Mesendoderm (in vitro differentiated cells): ENCODE measurements around the gene MACROD2.

Experiments used
- DNase-seq: peaks from one replicate; pipeline ENCODE4 v3.0.0; 2013
- H2AK5ac ChIP-seq: 2 replicates; pipeline ENCODE4 v1.6.1; 2013; ENCODE audit warnings: low read length, inconsistent platforms
- H2BK120ac ChIP-seq: 2 replicates; pipeline ENCODE4 v1.6.1; 2013; ENCODE audit warnings: low read depth, mild to moderate bottlenecking, low read length, moderate library complexity, mixed read lengths
- H2BK15ac ChIP-seq: replicated peaks from 2 replicates; pipeline ENCODE4 v1.6.1; 2013; ENCODE audit warnings: low read depth, mild to moderate bottlenecking, moderate library complexity
- H2BK5ac ChIP-seq: 2 replicates; pipeline ENCODE4 v1.6.1; 2013; ENCODE audit warnings: low read length, inconsistent platforms
- H3K18ac ChIP-seq: 2 replicates; pipeline ENCODE4 v1.6.1; 2013; ENCODE audit warnings: mild to moderate bottlenecking, low read length, mixed read lengths
- H3K23ac ChIP-seq: one replicate; pipeline ENCODE4 v1.6.1; 2013; ENCODE audit warnings: low read length
- H3K27ac ChIP-seq: 2 replicates; pipeline ENCODE4 v1.5.1; 2013; ENCODE audit warnings: low read depth, mild to moderate bottlenecking, inconsistent platforms, low read length, moderate library complexity
- H3K27me3 ChIP-seq: 2 replicates; pipeline ENCODE4 v1.6.1; 2013; ENCODE audit warnings: low read length, control low read depth, mild to moderate bottlenecking, inconsistent platforms; ENCODE audit not compliant: insufficient read depth, poor library complexity
- H3K36me3 ChIP-seq: 2 replicates; pipeline ENCODE4 v1.6.1; 2013; ENCODE audit warnings: low read length, inconsistent platforms; ENCODE audit not compliant: control insufficient read depth, insufficient read depth
- H3K4ac ChIP-seq: one replicate; pipeline ENCODE4 v1.6.1; 2013; ENCODE audit warnings: low read depth, mild to moderate bottlenecking, low read length, moderate library complexity
- H3K4me1 ChIP-seq: 2 replicates; pipeline ENCODE4 v1.6.1; 2013; ENCODE audit warnings: low read depth, low read length, inconsistent platforms; ENCODE audit not compliant: control insufficient read depth
- H3K4me2 ChIP-seq: 2 replicates; pipeline ENCODE4 v1.6.1; 2013; ENCODE audit warnings: low read length
- H3K4me3 ChIP-seq: 2 replicates; pipeline ENCODE4 v1.5.1; 2013; ENCODE audit warnings: mild to moderate bottlenecking, low read length
- H3K56ac ChIP-seq: one replicate; pipeline ENCODE4 v1.6.1; 2013; ENCODE audit warnings: low read length
- H3K79me1 ChIP-seq: 2 replicates; pipeline ENCODE4 v1.6.1; 2013; ENCODE audit warnings: low read length, inconsistent platforms
- H3K79me2 ChIP-seq: 2 replicates; pipeline ENCODE4 v1.6.1; 2013; ENCODE audit warnings: mild to moderate bottlenecking, low read length; ENCODE audit not compliant: control insufficient read depth, insufficient read depth
- H3K9ac ChIP-seq: 2 replicates; pipeline ENCODE4 v1.6.1; 2013; ENCODE audit warnings: low read length, inconsistent platforms
- H4K5ac ChIP-seq: one replicate; pipeline ENCODE4 v1.6.1; 2013; ENCODE audit warnings: low read length
- H4K8ac ChIP-seq: one replicate; pipeline ENCODE4 v1.6.1; 2013; ENCODE audit warnings: low read depth, mild to moderate bottlenecking, control low read depth, low read length, moderate library complexity
- WGBS: extraction: QIAGEN DNeasy Blood & Tissue Kit; methylation state at CpG from one replicate; pipeline ENCODE4 v1.1.7; 2013; ENCODE audit warnings: low lambda C conversion rate, missing lambda C conversion rate; ENCODE audit not compliant: insufficient coverage; ENCODE audit errors: extremely low coverage; 5-methylcytosine and 5-hydroxymethylcytosine counted together

Gene MACROD2

DNA sequence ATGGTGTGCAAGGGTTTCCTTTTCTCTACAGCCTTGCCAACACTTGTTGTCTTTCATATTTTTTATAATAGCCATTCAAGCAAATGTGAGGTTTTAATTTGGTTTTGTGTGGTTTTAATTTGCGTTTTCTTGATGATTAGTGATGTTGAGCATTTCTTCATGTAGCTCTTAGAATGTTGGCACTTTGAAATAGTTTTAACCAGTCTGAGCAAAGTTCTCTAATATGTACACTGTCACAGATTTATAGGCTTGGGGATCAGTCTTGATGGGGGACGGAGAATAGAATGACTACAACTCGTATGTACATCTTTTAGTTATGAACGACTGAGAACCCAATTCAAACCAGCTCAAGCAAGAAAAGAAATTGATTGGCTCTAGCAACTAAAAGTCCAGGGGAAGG lies 1574.8 kb downstream of the MACROD2 start:
- Histone ChIP-seq H3K4me1 (no peaks in the 10 kb centered on the region), H3K36me3 (no peaks in the 10 kb centered on the region), H3K27me3 (no peaks in the 10 kb centered on the region), H3K56ac (no peak overlapping the region), H3K23ac (no peak overlapping the region), H3K9ac (no peak overlapping the region), H3K27ac (no peak overlapping the region), H2BK5ac (no peak overlapping the region), H4K8ac (no peak overlapping the region), H3K79me1 (no peaks in the 10 kb centered on the region), H3K4me3 (no peak overlapping the region), H4K5ac (no peak overlapping the region), H3K4me2 (no peak overlapping the region), H2BK120ac (no peak overlapping the region), H3K18ac (no peak overlapping the region), H2AK5ac (no peak overlapping the region), H3K4ac (no peak overlapping the region), H2BK15ac (no peak overlapping the region), H3K79me2 (no peaks in the 10 kb centered on the region)
- 100% methylated on average over 1 of the region's 4 CpGs for WGBS
- no peak for DNase-seq

GRCh38 chr20:15571056-15571455 lies 1575.7 kb downstream of the MACROD2 start:
- no peak overlapping the region for H3K9ac ChIP-seq
- H2BK120ac ChIP-seq: no peak overlapping the region
- H3K27ac ChIP-seq: no peak overlapping the region
- no peak for DNase-seq
- no peaks in the 10 kb centered on the region for H3K79me2 ChIP-seq
- H3K18ac ChIP-seq: no peak overlapping the region
- H3K27me3 ChIP-seq: no peaks in the 10 kb centered on the region
- H2BK15ac ChIP-seq: no peak overlapping the region
- H3K56ac ChIP-seq: no peak overlapping the region
- H3K4me2 ChIP-seq: no peak overlapping the region
- no peak overlapping the region for H4K5ac ChIP-seq
- H4K8ac ChIP-seq: no peak overlapping the region
- no peaks in the 10 kb centered on the region for H3K36me3 ChIP-seq
- no peak overlapping the region for H3K4ac ChIP-seq
- no peak overlapping the region for H2AK5ac ChIP-seq
- no peaks in the 10 kb centered on the region for H3K4me1 ChIP-seq
- H2BK5ac ChIP-seq: no peak overlapping the region
- no peaks in the 10 kb centered on the region for H3K79me1 ChIP-seq
- H3K23ac ChIP-seq: no peak overlapping the region
- no peak overlapping the region for H3K4me3 ChIP-seq

DNA sequence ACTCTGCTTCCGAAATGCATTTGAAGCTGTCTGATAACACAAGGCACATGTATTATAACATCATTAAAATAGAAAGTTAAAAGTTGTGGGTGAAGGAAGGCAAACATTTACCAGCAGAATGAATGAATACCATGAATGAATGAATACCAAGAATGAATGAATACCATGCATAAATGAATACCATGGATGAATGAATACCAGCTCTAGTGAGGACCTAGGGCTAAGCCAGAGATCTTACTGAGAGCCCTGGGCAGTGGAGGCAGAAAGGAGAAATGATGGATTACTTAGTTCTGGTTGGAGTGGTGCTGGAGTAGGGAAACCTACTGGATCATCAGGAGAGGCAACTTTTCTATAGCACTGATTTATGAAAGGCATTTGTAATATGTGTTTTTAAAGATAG lies 1579.9 kb downstream of the MACROD2 start:
- no peak overlapping the region for H2AK5ac ChIP-seq
- H3K4me2 ChIP-seq: no peak overlapping the region
- H3K79me1 ChIP-seq: no peaks in the 10 kb centered on the region
- no CpG with 5 or more reads among the region's 1 CpG for WGBS
- no peak overlapping the region for H3K27ac ChIP-seq
- no peak overlapping the region for H2BK5ac ChIP-seq
- no peak overlapping the region for H3K23ac ChIP-seq
- H3K4me1 ChIP-seq: no peaks in the 10 kb centered on the region
- H3K36me3 ChIP-seq: no peaks in the 10 kb centered on the region
- H2BK120ac ChIP-seq: no peak overlapping the region
- H3K9ac ChIP-seq: no peak overlapping the region
- DNase-seq: no peak
- H4K8ac ChIP-seq: no peak overlapping the region
- no peak overlapping the region for H3K4me3 ChIP-seq
- H4K5ac ChIP-seq: no peak overlapping the region
- no peak overlapping the region for H3K4ac ChIP-seq
- no peaks in the 10 kb centered on the region for H3K79me2 ChIP-seq
- H3K27me3 ChIP-seq: no peaks in the 10 kb centered on the region
- no peak overlapping the region for H2BK15ac ChIP-seq
- H3K56ac ChIP-seq: no peak overlapping the region
- no peak overlapping the region for H3K18ac ChIP-seq

DNA sequence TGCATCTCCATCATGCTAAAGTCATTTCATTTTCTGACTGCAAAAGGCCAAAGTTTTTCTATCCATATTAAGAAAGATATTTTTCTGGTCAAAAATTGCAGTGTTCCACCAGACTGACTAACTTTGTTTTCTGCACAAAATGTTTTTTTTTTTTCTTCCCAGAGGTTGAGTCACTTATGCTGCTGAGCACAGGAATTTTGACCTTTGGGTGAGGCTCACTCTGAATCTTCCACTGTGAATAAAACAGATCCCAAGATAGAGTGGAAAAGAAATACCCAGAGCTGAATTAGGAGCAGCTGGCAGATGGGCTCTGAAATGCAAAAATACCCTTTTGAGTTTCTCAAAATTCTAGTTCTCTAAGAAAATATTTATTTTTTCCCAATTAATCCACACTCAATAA lies 1581.1 kb downstream of the MACROD2 start:
- H2BK15ac ChIP-seq: no peak overlapping the region
- no peaks in the 10 kb centered on the region for H3K27me3 ChIP-seq
- no peak overlapping the region for H2BK120ac ChIP-seq
- H3K79me2 ChIP-seq: no peaks in the 10 kb centered on the region
- H3K27ac ChIP-seq: no peak overlapping the region
- no peak overlapping the region for H3K9ac ChIP-seq
- H2AK5ac ChIP-seq: no peak overlapping the region
- no peaks in the 10 kb centered on the region for H3K79me1 ChIP-seq
- H3K56ac ChIP-seq: no peak overlapping the region
- H3K4me2 ChIP-seq: no peak overlapping the region
- no peaks in the 10 kb centered on the region for H3K4me1 ChIP-seq
- no peak overlapping the region for H4K8ac ChIP-seq
- H3K23ac ChIP-seq: no peak overlapping the region
- H2BK5ac ChIP-seq: no peak overlapping the region
- H3K4me3 ChIP-seq: no peak overlapping the region
- no peaks in the 10 kb centered on the region for H3K36me3 ChIP-seq
- H3K4ac ChIP-seq: no peak overlapping the region
- no peak for DNase-seq
- H4K5ac ChIP-seq: no peak overlapping the region
- no peak overlapping the region for H3K18ac ChIP-seq

DNA sequence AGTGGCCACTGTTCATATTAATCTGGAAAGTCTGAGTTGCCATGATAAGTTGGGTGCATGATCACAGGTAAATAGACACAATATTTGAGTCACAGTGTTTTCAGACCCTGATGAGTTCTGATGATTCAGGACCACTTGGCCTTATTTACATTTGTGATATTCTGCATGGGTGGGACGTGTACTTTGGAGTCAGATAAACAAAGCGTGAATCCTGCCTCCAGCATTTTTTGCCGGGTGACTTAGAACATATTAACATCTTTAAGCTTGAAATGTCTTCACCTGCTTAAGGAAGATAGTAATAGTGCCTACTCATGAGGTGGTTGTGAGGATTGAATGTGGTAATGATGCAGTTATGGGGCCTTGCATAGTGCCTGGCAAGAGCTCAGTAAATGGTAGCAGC lies 1582.8 kb downstream of the MACROD2 start:
- no peak overlapping the region for H3K4me3 ChIP-seq
- H2BK5ac ChIP-seq: no peak overlapping the region
- H3K79me1 ChIP-seq: no peaks in the 10 kb centered on the region
- H3K4me2 ChIP-seq: no peak overlapping the region
- no peak overlapping the region for H3K18ac ChIP-seq
- H3K23ac ChIP-seq: no peak overlapping the region
- no peaks in the 10 kb centered on the region for H3K36me3 ChIP-seq
- H4K8ac ChIP-seq: no peak overlapping the region
- no peaks in the 10 kb centered on the region for H3K4me1 ChIP-seq
- DNase-seq: no peak
- H2AK5ac ChIP-seq: no peak overlapping the region
- no peaks in the 10 kb centered on the region for H3K27me3 ChIP-seq
- no peak overlapping the region for H4K5ac ChIP-seq
- H3K27ac ChIP-seq: no peak overlapping the region
- WGBS: no CpG with 5 or more reads among the region's 3 CpGs
- no peaks in the 10 kb centered on the region for H3K79me2 ChIP-seq
- H3K56ac ChIP-seq: no peak overlapping the region
- no peak overlapping the region for H3K4ac ChIP-seq
- no peak overlapping the region for H2BK15ac ChIP-seq
- H3K9ac ChIP-seq: no peak overlapping the region
- H2BK120ac ChIP-seq: no peak overlapping the region

DNA sequence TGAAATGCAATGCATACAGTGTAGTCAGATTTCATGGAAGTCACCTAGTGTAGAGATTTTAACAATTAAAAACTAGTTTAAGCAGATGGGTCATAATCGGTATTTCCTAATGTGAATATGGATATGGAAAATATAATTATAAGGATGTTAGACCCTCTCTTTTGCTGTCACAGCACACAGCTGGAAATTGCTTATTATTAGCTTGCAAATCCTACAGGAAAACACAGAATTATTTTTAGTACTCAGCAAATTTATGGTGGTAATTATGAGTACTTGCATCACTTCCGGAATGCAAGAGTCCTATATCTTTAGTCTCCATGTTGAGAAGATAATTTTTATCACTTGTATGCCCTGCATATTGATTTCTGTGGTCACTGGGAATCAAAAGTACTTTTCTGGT lies 1584.4 kb downstream of the MACROD2 start:
- WGBS: no CpG with 5 or more reads among the region's 2 CpGs
- H3K23ac ChIP-seq: no peak overlapping the region
- H3K36me3 ChIP-seq: no peaks in the 10 kb centered on the region
- no peak overlapping the region for H2BK120ac ChIP-seq
- no peaks in the 10 kb centered on the region for H3K27me3 ChIP-seq
- no peak overlapping the region for H3K4me3 ChIP-seq
- DNase-seq: no peak
- no peak overlapping the region for H3K56ac ChIP-seq
- no peak overlapping the region for H3K9ac ChIP-seq
- no peak overlapping the region for H3K4ac ChIP-seq
- no peaks in the 10 kb centered on the region for H3K79me1 ChIP-seq
- H4K8ac ChIP-seq: no peak overlapping the region
- H4K5ac ChIP-seq: no peak overlapping the region
- H2BK15ac ChIP-seq: no peak overlapping the region
- H2AK5ac ChIP-seq: no peak overlapping the region
- no peak overlapping the region for H3K4me2 ChIP-seq
- H3K4me1 ChIP-seq: no peaks in the 10 kb centered on the region
- no peaks in the 10 kb centered on the region for H3K79me2 ChIP-seq
- H2BK5ac ChIP-seq: no peak overlapping the region
- no peak overlapping the region for H3K18ac ChIP-seq
- no peak overlapping the region for H3K27ac ChIP-seq
